Measurements from ENCODE around the gene POTEE. TPM values are rescaled to one million over a fixed set of nuclear protein-coding genes. Genes with fewer than 3 reads are reported as not detected.
"Not testable (repeated sequence)": the region's sequence is repeated elsewhere in the genome, so short reads cannot be mapped to it uniquely, and the experiment has no call there.

POTEE gene
- total RNA-seq, 3 donors from 2014 or later (not counting 1 experiment from before 2014, with no cell fraction given): 0.33 to 0.79 (median 0.50) TPM

- H3K9me3 ChIP-seq (ENCODE audit: control insufficient read depth, insufficient read depth, low read length); intact Hi-C loops (cut with micrococcal nuclease); H3K27me3 ChIP-seq (ENCODE audit: control insufficient read depth, insufficient read depth, low read length); H3K27ac Mint-ChIP-seq; H3K27me3 Mint-ChIP-seq (ENCODE audit: low read depth in 2 of 2); H3K4me3 ChIP-seq (ENCODE audit: low read length); H3K36me3 Mint-ChIP-seq; ATAC-seq; H3K4me3 Mint-ChIP-seq; H3K27ac ChIP-seq (ENCODE audit: low read length); H3K4me1 ChIP-seq (ENCODE audit: control insufficient read depth, insufficient read depth, low read length); H3K36me3 ChIP-seq (ENCODE audit: control insufficient read depth, insufficient read depth, low read length); H3K9me3 Mint-ChIP-seq; H3K4me1 Mint-ChIP-seq: not testable (repeated sequence)
- peak in 1 of 2 donors; percentile 0 for DNase-seq
- 43% methylated on average over 4 of the region's 10 CpGs for WGBS (ENCODE audit: insufficient coverage)
These were observed 26.5 kb downstream of the POTEE start for GRCh38 chr2:131235543-131236449.

Other genes starting within 250 kb of the POTEE start
- gene FAM168B, start 116.1 kb upstream of the POTEE start, total RNA-seq: 10 to 100 TPM; 56.0 to 70.7 (median 65.3) TPM
- 10 to 100 TPM; 75.6 to 78.7 (median 77.4) TPM for gene PLEKHB2, start 104.2 kb upstream of the POTEE start, total RNA-seq
- gene RAB6D, start 154.6 kb downstream of the POTEE start, total RNA-seq: not detected